GM12892 (cell line): ENCODE results near the gene PRDM12.

Experiments used
- DNase-seq: peaks from one replicate; pipeline ENCODE4 v3.0.0; 2011; ENCODE audit not compliant: insufficient read length
- FAIRE-seq: peaks from 2 replicates; lab custom pipeline; 2011; peaks lifted over from hg19 to GRCh38; lab: Jason Lieb, UNC
- POLR2A ChIP-seq: IDR thresholded peaks from 2 replicates; pipeline ENCODE4 v1.6.1; 2011; ENCODE audit warnings: low read depth, low read length, control low read depth
- POLR2AphosphoS5 ChIP-seq: IDR thresholded peaks from 2 replicates; pipeline ENCODE4 v1.6.1; 2011; ENCODE audit warnings: low read depth, low read length, control low read depth
- TAF1 ChIP-seq: IDR thresholded peaks from 2 replicates; pipeline ENCODE4 v1.6.1; 2011; ENCODE audit warnings: low read depth, mild to moderate bottlenecking, control low read depth, low read length, borderline replicate concordance

Gene PRDM12

GRCh38 chr9:130699047-130699446 is 34.7 kb downstream of the PRDM12 start:
- TF ChIP-seq POLR2A (no peak), POLR2AphosphoS5 (no peak), TAF1 (no peak)
- FAIRE-seq (no peak), DNase-seq (no peak)

GRCh38 chr9:130701059-130702022 is 36.9 kb downstream of the PRDM12 start:
- no peak for DNase-seq
- no peak for FAIRE-seq
- no peak for TF ChIP-seq POLR2A
- no peak for TF ChIP-seq TAF1
- TF ChIP-seq POLR2AphosphoS5 = no peak

- no peak for FAIRE-seq
- DNase-seq = no peak
- TF ChIP-seq POLR2AphosphoS5 (no peak), POLR2A (no peak), TAF1 (no peak)
These were observed 39.1 kb downstream of the PRDM12 start for GRCh38 chr9:130703501-130703900.

GRCh38 chr9:130707225-130707976 is 43.0 kb downstream of the PRDM12 start:
- FAIRE-seq (no peak), DNase-seq (no peak)
- TF ChIP-seq TAF1 (no peak), POLR2AphosphoS5 (no peak), POLR2A (no peak)

- DNase-seq (no peak), FAIRE-seq (no peak)
- no peak for TF ChIP-seq POLR2AphosphoS5
- TF ChIP-seq TAF1 = no peak
- TF ChIP-seq POLR2A = no peak
These were observed 46.5 kb downstream of the PRDM12 start for GRCh38 chr9:130710822-130711352.

GRCh38 chr9:130711469-130711868 is 47.1 kb downstream of the PRDM12 start:
- FAIRE-seq (no peak), DNase-seq (no peak)
- no peak for TF ChIP-seq POLR2A
- no peak for TF ChIP-seq POLR2AphosphoS5
- TF ChIP-seq TAF1 = no peak

- TF ChIP-seq POLR2AphosphoS5 (0 out of 2 replicates have a peak, but pooled peaks have one; percentile 57), TAF1 (peak; percentile 86; the same call in 1 of the 2 replicates), POLR2A (peak; percentile 70; the same call in 1 of the 2 replicates)
- peak; percentile 97 for FAIRE-seq
- DNase-seq = peak; percentile 99
These were observed 48.3 kb downstream of the PRDM12 start for GRCh38 chr9:130712564-130713285.

- FAIRE-seq (no peak), DNase-seq (no peak)
- no peak for TF ChIP-seq TAF1
- 0 out of 2 replicates have a peak, but pooled peaks have one; percentile 5 for TF ChIP-seq POLR2AphosphoS5
These were observed 49.0 kb downstream of the PRDM12 start for GRCh38 chr9:130713286-130713960.

GRCh38 chr9:130714586-130715110 is 50.3 kb downstream of the PRDM12 start:
- TF ChIP-seq TAF1 (no peak), POLR2AphosphoS5 (no peak), POLR2A (no peak)
- no peak for DNase-seq
- FAIRE-seq = no peak

- no peak for FAIRE-seq
- no peak for TF ChIP-seq POLR2AphosphoS5
- DNase-seq = no peak
These were observed 50.9 kb downstream of the PRDM12 start for GRCh38 chr9:130715270-130715669.

GRCh38 chr9:130718562-130718961 is 54.2 kb downstream of the PRDM12 start:
- no peak for FAIRE-seq
- TF ChIP-seq TAF1 = no peak
- TF ChIP-seq POLR2A = no peak
- no peak for TF ChIP-seq POLR2AphosphoS5

More at GRCh38 chr9:130718562-130718961, 54.2 kb downstream of the PRDM12 start:
- no peak for DNase-seq
